ENCODE results near the gene KIAA1958. TPM values are rescaled to one million over a fixed set of nuclear protein-coding genes. Genes with fewer than 3 reads are reported as not detected.
"Not testable (repeated sequence)": the region's sequence is repeated elsewhere in the genome, so short reads cannot be mapped to it uniquely, and the experiment has no call there.

The KIAA1958 gene
- total and polyA plus RNA-seq, 2 experiments from 2014 or later = 9.9 to 20.1 TPM

DNA sequence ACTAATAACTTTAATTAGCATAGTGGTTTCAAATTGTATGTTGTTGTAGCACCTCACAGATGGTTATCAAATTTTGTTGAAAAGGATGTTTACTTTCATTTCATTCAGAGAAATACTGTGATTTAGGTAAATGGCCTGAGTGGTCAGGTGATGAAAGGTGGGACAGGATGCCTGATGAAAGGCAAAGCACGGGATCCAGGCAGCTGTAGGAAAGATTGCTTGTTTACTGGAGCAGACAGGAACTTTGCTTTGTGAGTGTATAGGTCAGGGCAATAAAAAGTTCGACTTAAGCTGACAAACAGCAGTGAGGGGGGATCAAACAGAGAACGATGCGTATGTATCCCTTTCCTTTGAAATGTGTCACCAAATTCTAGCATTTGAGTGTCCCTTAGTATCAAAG, 19.0 kb downstream of the KIAA1958 start:
- Histone ChIP-seq H3K27ac (no peak overlapping the region), H3K4me1 (ENCODE audit: low read depth) (no peaks in the 10 kb centered on the region), H3K36me3 (no peaks in the 10 kb centered on the region), H3K27me3 (no peaks in the 10 kb centered on the region), H3K9me3 (ENCODE audit: low read depth) (no peaks in the 10 kb centered on the region), H3K4me3 (no peak overlapping the region)
- no peak for DNase-seq (ENCODE audit: low read depth in 1 of 2, low spot score in 1 of 2)
- TF ChIP-seq, protein P1, sequence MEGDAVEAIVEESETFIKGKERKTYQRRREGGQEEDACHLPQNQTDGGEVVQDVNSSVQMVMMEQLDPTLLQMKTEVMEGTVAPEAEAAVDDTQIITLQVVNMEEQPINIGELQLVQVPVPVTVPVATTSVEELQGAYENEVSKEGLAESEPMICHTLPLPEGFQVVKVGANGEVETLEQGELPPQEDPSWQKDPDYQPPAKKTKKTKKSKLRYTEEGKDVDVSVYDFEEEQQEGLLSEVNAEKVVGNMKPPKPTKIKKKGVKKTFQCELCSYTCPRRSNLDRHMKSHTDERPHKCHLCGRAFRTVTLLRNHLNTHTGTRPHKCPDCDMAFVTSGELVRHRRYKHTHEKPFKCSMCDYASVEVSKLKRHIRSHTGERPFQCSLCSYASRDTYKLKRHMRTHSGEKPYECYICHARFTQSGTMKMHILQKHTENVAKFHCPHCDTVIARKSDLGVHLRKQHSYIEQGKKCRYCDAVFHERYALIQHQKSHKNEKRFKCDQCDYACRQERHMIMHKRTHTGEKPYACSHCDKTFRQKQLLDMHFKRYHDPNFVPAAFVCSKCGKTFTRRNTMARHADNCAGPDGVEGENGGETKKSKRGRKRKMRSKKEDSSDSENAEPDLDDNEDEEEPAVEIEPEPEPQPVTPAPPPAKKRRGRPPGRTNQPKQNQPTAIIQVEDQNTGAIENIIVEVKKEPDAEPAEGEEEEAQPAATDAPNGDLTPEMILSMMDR (IDR thresholded peaks at IDR 0.05; ENCODE audit: low read depth, low read length) = no peak

DNA sequence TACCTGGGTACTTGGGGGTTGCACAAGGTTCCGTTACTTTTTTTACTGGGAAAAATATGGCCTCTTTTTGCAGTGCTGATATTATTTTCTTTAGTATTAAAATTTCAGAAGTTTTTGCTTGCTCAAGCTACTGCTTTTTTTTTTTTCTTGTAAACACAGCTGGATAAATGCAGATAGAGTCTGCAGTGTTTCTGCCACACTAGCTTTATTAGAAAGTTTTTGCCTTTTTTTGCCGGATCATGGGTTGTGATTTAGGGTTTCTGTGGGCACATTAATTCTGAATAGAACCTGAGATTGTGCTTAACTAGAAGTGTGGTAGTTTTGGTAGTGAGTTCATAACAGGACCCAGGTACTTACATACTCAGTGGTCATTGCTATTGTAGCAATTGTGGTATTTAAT, 19.9 kb downstream of the KIAA1958 start:
- H3K27ac ChIP-seq = peak overlapping the region; percentile 45
- no peaks in the 10 kb centered on the region for H3K9me3 ChIP-seq (ENCODE audit: low read depth)
- no peak for DNase-seq (ENCODE audit: low read depth in 1 of 2, low spot score in 1 of 2)
- TF ChIP-seq, protein P1 (IDR thresholded peaks at IDR 0.05; ENCODE audit: low read depth, low read length) = no peak
- H3K4me1 ChIP-seq (ENCODE audit: low read depth) = no peaks in the 10 kb centered on the region
- H3K27me3 ChIP-seq = no peaks in the 10 kb centered on the region
- no peak overlapping the region for H3K4me3 ChIP-seq
- H3K36me3 ChIP-seq = no peaks in the 10 kb centered on the region

DNA sequence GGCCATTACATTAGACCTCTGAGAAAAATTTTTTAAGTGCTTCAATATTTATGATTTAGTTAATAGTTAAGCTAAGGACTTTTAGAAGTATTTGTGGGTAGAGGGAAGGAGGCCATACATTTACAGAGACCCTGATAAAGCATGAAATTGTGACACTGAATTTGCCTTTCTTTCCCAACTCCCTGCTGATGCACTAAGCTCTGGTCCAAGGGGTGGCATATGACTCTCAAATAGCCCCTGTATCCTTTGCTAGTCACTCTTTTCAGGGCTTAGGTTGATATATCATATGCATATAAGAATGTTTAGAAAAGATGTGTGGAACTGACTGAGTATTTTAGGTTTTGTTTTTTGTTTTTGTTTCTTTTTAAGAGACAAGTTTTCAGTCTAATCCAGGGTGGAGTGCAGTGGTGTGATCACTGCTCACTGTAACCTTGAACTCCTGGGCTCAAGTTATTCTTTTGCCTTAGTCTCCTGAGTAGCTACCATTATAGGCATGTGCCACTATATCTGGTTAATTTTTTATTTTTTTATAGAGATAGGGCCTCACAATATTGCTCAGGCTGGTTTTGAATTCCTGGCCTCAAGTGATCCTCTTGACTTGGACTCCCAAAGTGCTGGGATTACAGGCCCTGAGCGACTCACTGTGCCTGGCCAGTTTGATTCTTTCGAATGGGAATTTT, 20.5 kb downstream of the KIAA1958 start:
- Histone ChIP-seq H3K27me3 (no peaks in the 10 kb centered on the region), H3K9me3 (ENCODE audit: low read depth) (no peaks in the 10 kb centered on the region), H3K27ac (peak overlapping the region; percentile 45), H3K36me3 (no peaks in the 10 kb centered on the region), H3K4me1 (ENCODE audit: low read depth) (no peaks in the 10 kb centered on the region), H3K4me3 (no peak overlapping the region)
- TF ChIP-seq, protein P1 (IDR thresholded peaks at IDR 0.05; ENCODE audit: low read depth, low read length) = no peak
- no peak for DNase-seq (ENCODE audit: low read depth in 1 of 2, low spot score in 1 of 2)

DNA sequence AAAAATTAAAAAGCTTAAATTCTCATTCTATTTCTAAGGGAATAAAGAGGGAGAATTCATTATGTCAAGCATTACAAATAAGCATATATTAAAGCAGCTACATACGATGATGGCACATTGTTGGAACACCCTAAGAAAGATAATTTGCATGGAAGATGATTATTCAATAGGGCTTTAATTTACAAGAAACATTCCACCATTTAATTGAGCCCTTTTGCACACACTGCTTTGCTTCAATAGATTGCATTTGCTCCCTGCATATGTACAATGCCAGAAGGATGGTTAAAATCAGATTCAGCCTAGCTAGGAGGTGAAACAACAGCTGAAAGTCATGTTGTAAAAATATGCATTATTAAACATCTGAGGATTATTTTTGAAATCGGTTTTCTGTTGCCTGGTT, 21.8 kb downstream of the KIAA1958 start:
- H3K27ac ChIP-seq = no peak overlapping the region
- no peak overlapping the region for H3K4me3 ChIP-seq
- DNase-seq (ENCODE audit: low read depth in 1 of 2, low spot score in 1 of 2) = no peak
- no peaks in the 10 kb centered on the region for H3K36me3 ChIP-seq
- H3K9me3 ChIP-seq (ENCODE audit: low read depth) = no peaks in the 10 kb centered on the region
- no peaks in the 10 kb centered on the region for H3K4me1 ChIP-seq (ENCODE audit: low read depth)
- TF ChIP-seq, protein P1 (IDR thresholded peaks at IDR 0.05; ENCODE audit: low read depth, low read length) = no peak
- no peaks in the 10 kb centered on the region for H3K27me3 ChIP-seq

DNA sequence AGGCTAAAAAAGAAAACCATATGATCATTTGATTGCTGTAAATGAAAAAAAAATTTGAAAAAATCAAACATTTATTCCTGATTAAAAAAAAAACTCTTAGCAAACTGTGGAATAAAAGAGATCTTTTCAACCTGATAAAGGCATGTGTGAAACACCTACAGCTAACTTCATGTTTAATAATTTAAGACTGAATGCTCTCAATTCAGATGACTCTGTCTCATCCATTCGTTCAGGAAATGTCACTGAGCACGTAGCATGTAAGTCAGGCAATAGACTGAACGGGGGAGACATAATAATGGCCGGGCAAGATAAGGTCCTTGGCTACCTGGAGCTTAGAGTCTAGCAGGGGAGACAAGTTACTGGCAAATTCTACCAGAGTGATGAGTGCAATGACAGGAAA, 25.8 kb downstream of the KIAA1958 start:
- H3K4me1 ChIP-seq (ENCODE audit: low read depth); H3K4me3 ChIP-seq; DNase-seq (ENCODE audit: low read depth in 1 of 2, low spot score in 1 of 2); H3K9me3 ChIP-seq (ENCODE audit: low read depth); H3K27me3 ChIP-seq; H3K36me3 ChIP-seq; H3K27ac ChIP-seq: not testable (repeated sequence)

DNA sequence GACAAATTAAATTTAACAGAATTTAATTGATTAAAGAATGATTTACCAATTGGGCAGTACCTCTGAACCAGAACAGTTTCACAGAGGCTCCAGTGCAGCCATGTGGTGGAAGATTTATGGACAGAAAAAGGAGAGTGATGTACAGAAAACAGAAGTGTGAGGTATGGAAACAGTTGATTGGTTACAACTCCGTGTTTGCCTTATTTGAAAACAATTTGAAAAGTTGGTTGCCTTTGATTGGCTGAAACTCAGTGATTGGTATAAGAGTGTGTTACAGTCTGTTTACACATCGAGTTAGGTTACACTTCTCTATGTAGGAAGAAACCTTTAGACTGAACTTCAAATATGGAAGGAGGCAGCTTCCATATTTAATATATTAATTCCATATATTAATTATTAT, 30.1 kb downstream of the KIAA1958 start:
- Histone ChIP-seq H3K4me1 (ENCODE audit: low read depth) (no peaks in the 10 kb centered on the region), H3K4me3 (no peak overlapping the region), H3K36me3 (no peaks in the 10 kb centered on the region), H3K27me3 (no peaks in the 10 kb centered on the region), H3K27ac (no peak overlapping the region), H3K9me3 (ENCODE audit: low read depth) (no peaks in the 10 kb centered on the region)
- no peak for DNase-seq (ENCODE audit: low read depth in 1 of 2, low spot score in 1 of 2)
- TF ChIP-seq, protein P1 (IDR thresholded peaks at IDR 0.05; ENCODE audit: low read depth, low read length) = no peak

Measured in cardiac muscle cell (in vitro differentiated cells and primary cell).